ENCODE data around the gene CHFR.

GRCh38 chr12:132842449-132843045, 44.9 kb downstream of the CHFR start:
- no peak for TF ChIP-seq POLR2A (IDR thresholded peaks at IDR 0.05; ENCODE audit: low read depth, low read length)
- TF ChIP-seq TAF1 (IDR thresholded peaks at IDR 0.05; ENCODE audit: low read depth, low read length), result no peak
- TF ChIP-seq POLR2AphosphoS5 (IDR thresholded peaks at IDR 0.05; ENCODE audit: low read depth, low read length), result no peak
- no peak for TF ChIP-seq SPI1 (IDR thresholded peaks at IDR 0.05; ENCODE audit: low read depth, low read length)
- no peak for TF ChIP-seq PAX5 (IDR thresholded peaks at IDR 0.05; ENCODE audit: insufficient read depth, low read length, severe bottlenecking)

Measured in GM12891 (cell line).